Ishikawa (cell line): ENCODE data around the gene TLCD3A.

ENCODE experiments used
- CEBPB ChIP-seq: IDR thresholded peaks from 2 replicates; pipeline ENCODE4 v1.6.1; 2012
- CREB1 ChIP-seq: IDR thresholded peaks from 2 replicates; pipeline ENCODE4 v1.6.1; 2012; ENCODE audit warnings: low read depth
- EGR1 ChIP-seq: IDR thresholded peaks from 2 replicates; pipeline ENCODE4 v1.6.1; 2012
- EP300 ChIP-seq: IDR thresholded peaks from 2 replicates; pipeline ENCODE4 v1.6.1; 2012; ENCODE audit warnings: borderline replicate concordance
- FOXM1 ChIP-seq: IDR thresholded peaks from 2 replicates; pipeline ENCODE4 v1.6.1; 2012; ENCODE audit warnings: low read depth, borderline replicate concordance
- NFIC ChIP-seq: IDR thresholded peaks from 2 replicates; pipeline ENCODE4 v1.6.1; 2012
- RAD21 ChIP-seq: IDR thresholded peaks from 2 replicates; pipeline ENCODE4 v1.6.1; 2012; ENCODE audit warnings: low read depth
- REST ChIP-seq: IDR thresholded peaks from 2 replicates; pipeline ENCODE4 v1.6.1; 2012; ENCODE audit warnings: low read depth, mild to moderate bottlenecking
- TAF1 ChIP-seq: IDR thresholded peaks from 2 replicates; pipeline ENCODE4 v1.6.1; 2012; ENCODE audit warnings: low read depth, mild to moderate bottlenecking
- TCF12 ChIP-seq: IDR thresholded peaks from 2 replicates; pipeline ENCODE4 v1.6.1; 2012; ENCODE audit warnings: low read depth
- TEAD4 ChIP-seq: IDR thresholded peaks from 2 replicates; pipeline ENCODE4 v1.6.1; 2012
- YY1 ChIP-seq: IDR thresholded peaks from 2 replicates; pipeline ENCODE4 v1.6.1; 2012; ENCODE audit warnings: low read depth
- ZBTB7A ChIP-seq: IDR thresholded peaks from 2 replicates; pipeline ENCODE4 v1.6.1; 2012; ENCODE audit warnings: low read depth
- TF ChIP-seq, protein P1 (sequence below): IDR thresholded peaks from 2 replicates; pipeline ENCODE4 v1.6.1; 2012
- TF ChIP-seq, protein P2 (sequence below): IDR thresholded peaks from 2 replicates; pipeline ENCODE4 v1.6.1; 2012

The TLCD3A gene

GRCh38 chr17:688100-688989, 44.1 kb upstream of the TLCD3A start:
- TF ChIP-seq, protein P1, sequence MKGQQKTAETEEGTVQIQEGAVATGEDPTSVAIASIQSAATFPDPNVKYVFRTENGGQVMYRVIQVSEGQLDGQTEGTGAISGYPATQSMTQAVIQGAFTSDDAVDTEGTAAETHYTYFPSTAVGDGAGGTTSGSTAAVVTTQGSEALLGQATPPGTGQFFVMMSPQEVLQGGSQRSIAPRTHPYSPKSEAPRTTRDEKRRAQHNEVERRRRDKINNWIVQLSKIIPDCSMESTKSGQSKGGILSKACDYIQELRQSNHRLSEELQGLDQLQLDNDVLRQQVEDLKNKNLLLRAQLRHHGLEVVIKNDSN, result no peak
- TF ChIP-seq YY1 (no peak), CREB1 (no peak), RAD21 (no peak), REST (no peak), ZBTB7A (no peak), TCF12 (no peak), TEAD4 (no peak), EGR1 (no peak), EP300 (no peak), NFIC (no peak), TAF1 (no peak), CEBPB (no peak), FOXM1 (no peak)
- TF ChIP-seq, protein P2, sequence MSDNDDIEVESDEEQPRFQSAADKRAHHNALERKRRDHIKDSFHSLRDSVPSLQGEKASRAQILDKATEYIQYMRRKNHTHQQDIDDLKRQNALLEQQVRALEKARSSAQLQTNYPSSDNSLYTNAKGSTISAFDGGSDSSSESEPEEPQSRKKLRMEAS, result no peak

DNA sequence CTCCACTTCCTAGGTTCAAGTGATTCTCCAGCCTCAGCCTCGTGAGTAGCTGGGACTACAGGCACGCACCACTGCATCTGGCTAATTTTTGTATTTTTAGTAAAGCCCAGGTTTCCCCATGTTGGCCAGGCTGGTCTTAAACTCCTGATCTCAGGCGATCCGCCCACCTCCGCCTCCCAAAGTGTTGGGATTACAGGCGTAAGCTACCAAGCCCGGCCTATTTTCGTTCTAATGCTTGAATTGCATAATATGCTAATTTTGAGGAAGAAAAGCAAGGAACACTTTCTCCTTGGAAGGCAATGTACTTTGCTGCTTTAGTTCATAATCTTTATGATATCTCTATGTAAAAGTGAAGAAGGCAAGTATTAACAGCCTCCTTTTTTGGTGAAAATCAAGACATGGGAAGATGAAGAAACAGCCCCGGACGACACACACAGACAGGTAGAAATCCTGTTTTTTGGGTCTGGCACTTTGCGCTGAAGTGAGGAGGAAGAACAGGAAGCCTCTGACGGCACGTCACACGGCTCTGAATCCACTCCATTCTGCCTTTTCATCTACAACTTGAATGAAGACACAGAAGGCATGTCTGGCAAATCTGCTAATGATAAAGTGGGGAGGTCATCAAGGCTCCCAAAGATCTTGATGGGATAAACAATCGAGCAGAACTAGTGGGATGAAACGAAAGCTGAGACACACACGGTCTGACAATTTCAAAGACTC, 42.7 kb upstream of the TLCD3A start:
- TF ChIP-seq NFIC, result no peak
- TF ChIP-seq TAF1, result no peak
- TF ChIP-seq TEAD4, result no peak
- TF ChIP-seq YY1, result no peak
- TF ChIP-seq EGR1, result no peak
- TF ChIP-seq REST, result no peak
- TF ChIP-seq EP300, result no peak
- TF ChIP-seq RAD21, result no peak

- no peak for TF ChIP-seq EGR1
- no peak for TF ChIP-seq RAD21
- no peak for TF ChIP-seq REST
- TF ChIP-seq TAF1, result no peak
- TF ChIP-seq, protein P2, result no peak
Observed at GRCh38 chr17:690361-690760, 42.0 kb upstream of the TLCD3A start.

DNA sequence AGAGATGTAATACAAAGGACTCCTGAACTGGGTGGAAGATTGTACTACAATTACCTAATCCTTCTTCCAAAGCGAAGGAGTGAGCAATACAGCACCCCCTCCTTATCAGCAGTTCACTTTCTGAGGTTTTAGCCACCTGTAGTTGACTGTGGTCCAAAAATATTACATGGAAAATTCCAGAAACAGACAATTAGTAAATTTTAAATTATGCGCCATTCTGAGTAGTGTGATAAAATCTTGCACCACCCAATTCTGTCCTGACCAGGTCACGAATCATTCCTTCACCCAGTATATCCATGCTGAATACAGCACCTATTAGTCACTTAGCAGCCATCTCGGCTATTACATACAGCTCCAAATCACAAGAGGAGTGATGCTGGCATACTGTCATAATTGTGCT, 41.0 kb upstream of the TLCD3A start:
- TF ChIP-seq TCF12 (no peak), NFIC (no peak), TAF1 (no peak), EGR1 (no peak), CEBPB (no peak)
- TF ChIP-seq, protein P1, result no peak

DNA sequence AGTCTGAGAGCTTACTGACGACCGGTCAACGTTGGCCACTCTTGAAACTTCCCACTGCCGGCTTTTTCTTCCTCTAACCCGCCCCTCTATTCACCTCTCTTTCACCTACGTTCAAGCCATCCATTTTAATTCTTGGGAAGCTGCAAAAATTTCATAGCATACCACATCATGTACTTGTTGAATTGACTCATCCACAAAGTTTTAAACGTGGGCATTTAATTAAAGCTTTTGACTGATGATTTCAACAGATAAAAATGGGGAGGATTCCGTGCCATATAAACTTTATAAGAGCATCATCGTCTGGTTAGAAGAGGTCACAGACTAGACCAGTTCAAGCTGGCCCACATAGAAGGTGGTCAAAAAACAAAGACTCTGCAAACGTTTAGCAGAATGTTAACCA, 40.3 kb upstream of the TLCD3A start:
- TF ChIP-seq REST (no peak), CREB1 (no peak), EP300 (no peak), ZBTB7A (no peak), FOXM1 (no peak), NFIC (no peak), TEAD4 (no peak), EGR1 (no peak), YY1 (no peak), RAD21 (no peak), TAF1 (no peak), TCF12 (no peak)
- TF ChIP-seq, protein P2, result no peak
- TF ChIP-seq, protein P1, result no peak
